ENCODE data around the gene ORC6.

- TF ChIP-seq TAF1 (IDR thresholded peaks at IDR 0.05; ENCODE audit: borderline replicate concordance, low read depth, low read length) (no peak), POLR2A (IDR thresholded peaks at IDR 0.05; ENCODE audit: low read depth, low read length) (no peak), POLR2AphosphoS5 (IDR thresholded peaks at IDR 0.05; ENCODE audit: low read depth, low read length) (no peak)
These were observed 30.1 kb downstream of the ORC6 start for GRCh38 chr16:46719528-46719927.
